Smooth muscle cell (in vitro differentiated cells): Measurements from ENCODE around the gene EHBP1L1. TPM values are rescaled to one million over a fixed set of nuclear protein-coding genes. Genes with fewer than 3 reads are reported as not detected.

Source experiments
- DNase-seq: peaks from one replicate; lab custom pipeline; 2025; ENCODE audit not compliant: unreplicated experiment; lab: John Stamatoyannopoulos, UW
- H2AFZ ChIP-seq: fragments of 200-600 bp; sonication (generic); 2 replicates; pipeline ENCODE4 v1.6.0; 2016; ENCODE audit warnings: antibody characterized with exemption, low read depth, mild to moderate bottlenecking
- H3F3A ChIP-seq: fragments of 200-600 bp; sonication (generic); 2 replicates; pipeline ENCODE4 v1.6.0; 2017; ENCODE audit warnings: antibody characterized with exemption, low read depth
- H3K27ac ChIP-seq: fragments of 200-600 bp; sonication (generic); 2 replicates; pipeline ENCODE4 v1.5.1; 2016; ENCODE audit warnings: low read depth, mild to moderate bottlenecking
- H3K27me3 ChIP-seq: fragments of 200-600 bp; sonication (generic); 2 replicates; pipeline ENCODE4 v1.6.1; 2016; ENCODE audit warnings: low read depth, mild to moderate bottlenecking
- H3K36me3 ChIP-seq: fragments of 200-600 bp; sonication (generic); 2 replicates; pipeline ENCODE4 v1.5.1; 2016; ENCODE audit warnings: low read depth
- H3K4me1 ChIP-seq: fragments of 200-600 bp; sonication (generic); 2 replicates; pipeline ENCODE4 v1.5.1; 2016; ENCODE audit warnings: low read depth
- H3K4me2 ChIP-seq: fragments of 200-600 bp; sonication (generic); 2 replicates; pipeline ENCODE4 v1.6.0; 2016; ENCODE audit warnings: mild to moderate bottlenecking
- H3K4me3 ChIP-seq: fragments of 200-600 bp; sonication (generic); 2 replicates; pipeline ENCODE4 v1.5.1; 2016; ENCODE audit warnings: mild to moderate bottlenecking
- H3K79me2 ChIP-seq: fragments of 200-600 bp; sonication (generic); 2 replicates; pipeline ENCODE4 v1.6.0; 2016; ENCODE audit warnings: low read depth, mild to moderate bottlenecking
- H3K9ac ChIP-seq: fragments of 200-600 bp; sonication (generic); 2 replicates; pipeline ENCODE4 v1.6.0; 2016; ENCODE audit warnings: low read depth
- H3K9me3 ChIP-seq: fragments of 200-600 bp; sonication (generic); replicated peaks from 2 replicates; pipeline ENCODE4 v1.5.1; 2016; ENCODE audit warnings: low read depth
- H4K20me1 ChIP-seq: fragments of 200-600 bp; sonication (generic); 2 replicates; pipeline ENCODE4 v1.6.0; 2016; ENCODE audit warnings: low read depth
- WGBS: methylation state at CpG from one replicate; pipeline ENCODE4 v1.1.7; 2016; ENCODE audit warnings: low lambda C conversion rate; 5-methylcytosine and 5-hydroxymethylcytosine counted together
- polyA plus RNA-seq: library from polyadenylated mRNA; unstranded; fragments of >200 nt; fragmentation: Nextera tagmentation; extraction: Ambion mirVana; gene quantifications from 2 replicates; pipeline ENCODE4 v1.2.1, GENCODE V29; 2016
- total RNA-seq: library from RNA; depleted of rRNA; stranded (reverse); fragments of >200 nt; gene quantifications from 2 replicates; pipeline ENCODE4 v1.2.3, GENCODE V29; 2014
- TF ChIP-seq, protein P1 (sequence below): fragments of 200-600 bp; sonication (generic); IDR thresholded peaks from 2 replicates; pipeline ENCODE4 v1.5.1; 2017; ENCODE audit warnings: borderline replicate concordance, mild to moderate bottlenecking, antibody characterized with exemption; ENCODE audit not compliant: insufficient read depth, poor library complexity, severe bottlenecking

Gene EHBP1L1
- total and polyA plus RNA-seq, 2 experiments from 2014 or later = 5.1 to 29.5 TPM

DNA sequence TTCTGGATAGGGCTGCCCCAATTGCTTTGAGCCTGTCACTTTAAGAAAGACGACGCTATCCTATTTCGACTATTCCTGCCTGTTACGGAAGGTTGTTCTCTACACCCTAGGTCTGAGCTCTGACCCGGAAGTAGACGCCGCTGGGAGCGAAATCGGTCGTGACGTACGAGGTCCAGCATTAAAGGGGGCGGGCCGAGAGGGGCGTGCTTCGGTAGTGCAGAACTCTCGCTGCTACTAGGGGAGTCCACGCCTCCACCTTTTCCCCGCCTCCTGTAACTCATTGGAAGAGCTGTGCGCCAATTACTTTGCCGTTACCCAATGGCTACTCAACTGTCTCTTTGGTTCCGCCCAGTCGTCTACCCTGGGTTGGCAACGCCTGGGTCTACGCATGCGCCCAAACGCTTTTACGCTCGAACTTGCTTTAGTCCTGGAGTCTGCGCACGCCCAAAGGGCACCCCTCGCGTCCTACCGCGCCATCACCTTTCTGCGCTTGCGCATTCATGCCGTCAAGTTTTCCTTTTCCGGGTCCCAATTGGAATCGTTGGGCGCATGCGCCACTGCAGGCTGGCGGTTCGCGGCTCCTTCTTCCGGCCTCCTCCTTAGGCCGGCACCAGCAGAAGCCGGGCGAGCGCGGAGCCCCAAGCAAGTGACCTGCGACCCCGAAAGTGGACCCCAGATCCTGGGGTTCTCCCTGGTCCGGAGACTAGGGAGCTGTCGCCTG lies 39.5 kb downstream of the EHBP1L1 start, which contains the start of gene PCNX3:
Gene PCNX3, plus strand, starts transcription at position 548 of the 721 bp plus-strand sequence. CDS start 536 bp downstream, outside the sequence.
- peaks cover 36% of the 10 kb centered on the region for H4K20me1 ChIP-seq
- no peaks in the 10 kb centered on the region for H3K9me3 ChIP-seq
- no peaks in the 10 kb centered on the region for H3F3A ChIP-seq
- H3K79me2 ChIP-seq = peaks cover 55% of the 10 kb centered on the region
- H3K9ac ChIP-seq = peak within 1 kb of the TSS; percentile 96
- 1% methylated on average over 54 of the region's 55 CpGs for WGBS
- H2AFZ ChIP-seq = no peak within 1 kb of the TSS
- peak within 1 kb of the TSS; percentile 80 for H3K4me3 ChIP-seq
- peak within 1 kb of the TSS; percentile 80 for H3K27ac ChIP-seq
- peaks cover 20% of the 10 kb centered on the region for H3K4me1 ChIP-seq
- DNase-seq = peak; percentile 100
- no peaks in the 10 kb centered on the region for H3K27me3 ChIP-seq
- no peaks in the 10 kb centered on the region for H3K36me3 ChIP-seq
- H3K4me2 ChIP-seq = peak within 1 kb of the TSS; percentile 94
- TF ChIP-seq, protein P1, sequence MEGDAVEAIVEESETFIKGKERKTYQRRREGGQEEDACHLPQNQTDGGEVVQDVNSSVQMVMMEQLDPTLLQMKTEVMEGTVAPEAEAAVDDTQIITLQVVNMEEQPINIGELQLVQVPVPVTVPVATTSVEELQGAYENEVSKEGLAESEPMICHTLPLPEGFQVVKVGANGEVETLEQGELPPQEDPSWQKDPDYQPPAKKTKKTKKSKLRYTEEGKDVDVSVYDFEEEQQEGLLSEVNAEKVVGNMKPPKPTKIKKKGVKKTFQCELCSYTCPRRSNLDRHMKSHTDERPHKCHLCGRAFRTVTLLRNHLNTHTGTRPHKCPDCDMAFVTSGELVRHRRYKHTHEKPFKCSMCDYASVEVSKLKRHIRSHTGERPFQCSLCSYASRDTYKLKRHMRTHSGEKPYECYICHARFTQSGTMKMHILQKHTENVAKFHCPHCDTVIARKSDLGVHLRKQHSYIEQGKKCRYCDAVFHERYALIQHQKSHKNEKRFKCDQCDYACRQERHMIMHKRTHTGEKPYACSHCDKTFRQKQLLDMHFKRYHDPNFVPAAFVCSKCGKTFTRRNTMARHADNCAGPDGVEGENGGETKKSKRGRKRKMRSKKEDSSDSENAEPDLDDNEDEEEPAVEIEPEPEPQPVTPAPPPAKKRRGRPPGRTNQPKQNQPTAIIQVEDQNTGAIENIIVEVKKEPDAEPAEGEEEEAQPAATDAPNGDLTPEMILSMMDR = no peak

DNA sequence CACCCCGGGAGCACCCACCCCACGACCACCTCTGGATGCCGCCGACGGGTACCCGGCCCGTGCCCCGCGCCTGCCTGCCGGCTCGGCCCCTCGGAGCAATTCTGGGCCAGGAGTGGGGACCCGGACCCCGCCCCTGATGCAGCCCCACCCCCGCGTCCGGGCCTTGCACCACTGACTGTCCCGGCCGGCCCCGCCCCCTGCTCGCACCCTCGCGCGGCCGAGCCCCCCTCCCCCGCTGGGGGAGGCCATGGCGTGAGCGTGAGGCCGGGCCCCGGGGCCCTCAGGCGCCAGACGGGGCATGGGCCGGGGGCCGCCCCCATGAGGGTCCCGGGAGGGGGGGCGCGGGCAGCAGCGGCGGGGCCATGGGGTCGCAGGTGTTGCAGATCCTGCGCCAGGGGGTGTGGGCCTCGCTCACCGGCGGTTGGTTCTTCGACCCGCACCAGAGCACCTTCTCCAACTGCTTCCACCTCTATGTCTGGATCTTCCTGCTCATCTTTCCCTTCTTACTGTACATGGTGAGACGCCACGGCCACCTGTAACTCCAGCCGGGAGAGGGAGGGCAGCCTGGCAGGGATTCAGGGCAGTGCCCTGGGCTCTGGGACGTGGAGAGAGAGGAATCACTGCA lies 40.2 kb downstream of the EHBP1L1 start:
- TF ChIP-seq, protein P1 = no peak
- WGBS = 8% methylated on average over 17 of the region's 50 CpGs
- Histone ChIP-seq H3K27ac (peak overlapping the region; percentile 69), H3K4me2 (peak overlapping the region; percentile 94), H2AFZ (no peak overlapping the region), H3K79me2 (peaks cover 52% of the 10 kb centered on the region), H3K27me3 (no peaks in the 10 kb centered on the region), H3F3A (no peaks in the 10 kb centered on the region), H3K4me3 (peak overlapping the region; percentile 80), H3K36me3 (no peaks in the 10 kb centered on the region), H3K9me3 (no peaks in the 10 kb centered on the region), H3K9ac (peak overlapping the region; percentile 81), H4K20me1 (peaks cover 29% of the 10 kb centered on the region), H3K4me1 (peaks cover 20% of the 10 kb centered on the region)
- no peak for DNase-seq

DNA sequence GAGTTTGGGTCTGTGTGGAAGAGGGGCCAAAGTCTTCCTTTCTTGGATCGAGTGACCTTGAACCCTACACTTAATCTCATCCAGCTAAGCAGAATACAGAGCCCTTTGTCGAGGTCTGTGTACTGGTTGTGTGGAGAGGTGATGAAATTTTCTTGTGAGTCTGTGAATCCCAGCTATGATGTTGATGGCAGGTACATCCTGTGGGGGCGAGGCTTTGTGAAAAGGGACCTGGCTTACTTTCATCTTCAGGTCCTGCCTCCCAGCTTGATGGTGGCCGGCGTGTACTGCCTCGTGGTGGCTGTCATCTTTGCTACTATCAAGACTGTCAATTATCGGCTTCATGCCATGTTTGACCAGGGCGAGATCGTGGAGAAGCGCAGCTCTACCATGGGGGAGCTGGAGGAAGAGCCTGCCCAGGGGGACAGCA lies 40.7 kb downstream of the EHBP1L1 start:
- Histone ChIP-seq H2AFZ (no peak overlapping the region), H3K79me2 (peaks cover 48% of the 10 kb centered on the region)

More for the DNA sequence above, 40.7 kb downstream of the EHBP1L1 start:
- WGBS = 86% methylated on average over 10 of the region's 10 CpGs
- Histone ChIP-seq H3K4me1 (peaks cover 20% of the 10 kb centered on the region), H4K20me1 (peaks cover 24% of the 10 kb centered on the region), H3K36me3 (no peaks in the 10 kb centered on the region), H3K27me3 (no peaks in the 10 kb centered on the region), H3K4me2 (peak overlapping the region; percentile 94), H3K9ac (peak overlapping the region; percentile 81), H3K9me3 (no peaks in the 10 kb centered on the region), H3F3A (no peaks in the 10 kb centered on the region), H3K4me3 (peak overlapping the region; percentile 80), H3K27ac (peak overlapping the region; percentile 69)
- no peak for DNase-seq
- TF ChIP-seq, protein P1 = no peak
